AG10803 (cell line): ENCODE measurements around the gene C3AR1.
"Not testable (repeated sequence)": the region's sequence is repeated elsewhere in the genome, so short reads cannot be mapped to it uniquely, and the experiment has no call there.

Source experiments
- DNase-seq: peaks from one replicate; pipeline ENCODE4 v3.0.0; 2010; ENCODE audit warnings: low read depth
- H3K4me3 ChIP-seq: 2 replicates; pipeline ENCODE4 v1.5.1; 2011; ENCODE audit warnings: mild to moderate bottlenecking, low read length, control low read depth
- TF ChIP-seq, protein P1 (sequence below): conservative IDR thresholded peaks from 2 replicates; pipeline ENCODE4 v1.5.1; 2011; ENCODE audit warnings: mild to moderate bottlenecking, low read length, control low read depth, inconsistent platforms

C3AR1 gene

GRCh38 chr12:8088574-8088973 is 22.4 kb upstream of the C3AR1 start:
- DNase-seq, result no peak
- no peak overlapping the region for H3K4me3 ChIP-seq
- TF ChIP-seq, protein P1, sequence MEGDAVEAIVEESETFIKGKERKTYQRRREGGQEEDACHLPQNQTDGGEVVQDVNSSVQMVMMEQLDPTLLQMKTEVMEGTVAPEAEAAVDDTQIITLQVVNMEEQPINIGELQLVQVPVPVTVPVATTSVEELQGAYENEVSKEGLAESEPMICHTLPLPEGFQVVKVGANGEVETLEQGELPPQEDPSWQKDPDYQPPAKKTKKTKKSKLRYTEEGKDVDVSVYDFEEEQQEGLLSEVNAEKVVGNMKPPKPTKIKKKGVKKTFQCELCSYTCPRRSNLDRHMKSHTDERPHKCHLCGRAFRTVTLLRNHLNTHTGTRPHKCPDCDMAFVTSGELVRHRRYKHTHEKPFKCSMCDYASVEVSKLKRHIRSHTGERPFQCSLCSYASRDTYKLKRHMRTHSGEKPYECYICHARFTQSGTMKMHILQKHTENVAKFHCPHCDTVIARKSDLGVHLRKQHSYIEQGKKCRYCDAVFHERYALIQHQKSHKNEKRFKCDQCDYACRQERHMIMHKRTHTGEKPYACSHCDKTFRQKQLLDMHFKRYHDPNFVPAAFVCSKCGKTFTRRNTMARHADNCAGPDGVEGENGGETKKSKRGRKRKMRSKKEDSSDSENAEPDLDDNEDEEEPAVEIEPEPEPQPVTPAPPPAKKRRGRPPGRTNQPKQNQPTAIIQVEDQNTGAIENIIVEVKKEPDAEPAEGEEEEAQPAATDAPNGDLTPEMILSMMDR, result no peak

- no peak overlapping the region for H3K4me3 ChIP-seq
- DNase-seq, result no peak
- TF ChIP-seq, protein P1, result no peak
Observed at GRCh38 chr12:8087666-8088065, 21.5 kb upstream of the C3AR1 start.

DNA sequence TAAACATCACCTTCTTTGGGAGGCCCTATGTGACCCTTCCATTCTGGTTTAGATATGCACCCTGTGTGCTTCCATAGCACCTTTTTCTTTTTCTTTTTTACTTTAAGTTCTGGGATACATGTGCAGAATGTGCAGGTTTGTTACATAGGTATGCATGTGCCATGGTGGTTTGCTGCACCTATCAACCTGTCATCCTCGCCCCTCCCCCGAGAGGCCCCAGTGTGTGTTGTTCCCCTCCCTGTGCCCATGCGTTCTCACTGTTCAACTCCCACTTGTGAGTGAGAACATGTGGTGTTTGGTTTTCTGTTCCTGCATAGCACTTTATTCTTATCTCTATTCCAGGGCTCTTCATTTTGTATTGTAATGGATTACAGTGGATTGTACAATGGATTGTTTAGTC is 18.2 kb upstream of the C3AR1 start:
- DNase-seq, H3K4me3 ChIP-seq: not testable (repeated sequence)

GRCh38 chr12:8082808-8083100 is 16.6 kb upstream of the C3AR1 start:
- TF ChIP-seq, protein P1, result no peak
- DNase-seq, result no peak
- peak overlapping the region; percentile 100 for H3K4me3 ChIP-seq

- TF ChIP-seq, protein P1, result no peak
- no peak for DNase-seq
- H3K4me3 ChIP-seq, result peak overlapping the region; percentile 100
Observed at GRCh38 chr12:8081251-8081920, 15.2 kb upstream of the C3AR1 start.

DNA sequence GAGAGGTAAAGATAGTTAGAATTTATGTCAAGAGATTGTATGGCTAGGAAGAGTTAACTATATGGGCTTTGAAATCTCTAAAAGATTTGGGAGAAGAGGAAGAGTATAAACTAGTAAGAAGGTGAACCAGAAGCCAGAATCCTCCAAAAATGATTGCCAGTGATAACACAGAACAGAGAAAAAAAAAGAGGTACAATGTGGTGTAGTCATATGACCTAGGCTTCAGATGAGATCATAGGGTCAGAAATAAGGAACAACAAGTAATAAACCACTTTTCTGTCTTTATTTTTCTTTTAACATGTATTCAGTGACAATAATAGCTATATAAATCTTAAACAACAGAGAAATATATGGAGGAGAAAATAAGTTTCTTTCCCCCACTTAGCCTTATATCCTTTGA is 14.0 kb upstream of the C3AR1 start:
- TF ChIP-seq, protein P1, result no peak
- no peak for DNase-seq
- no peak overlapping the region for H3K4me3 ChIP-seq

DNA sequence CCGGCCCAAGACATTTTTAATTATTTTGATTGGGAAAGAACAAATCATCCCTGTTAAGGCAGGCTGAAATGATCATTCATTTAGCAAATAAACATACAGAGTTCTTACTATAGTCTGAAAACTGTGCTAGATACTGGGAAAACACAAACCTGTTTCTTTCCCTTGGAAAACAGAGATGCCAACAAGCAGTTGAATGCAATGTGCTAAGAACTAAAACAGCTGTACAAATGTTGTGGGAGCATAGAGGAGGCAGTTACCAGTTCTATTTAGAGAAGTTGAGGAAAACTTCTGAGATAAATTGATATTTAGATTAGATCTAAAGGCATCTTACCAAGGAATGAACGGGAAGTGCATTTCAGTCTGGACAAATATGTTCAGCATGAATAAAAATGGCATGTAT is 12.8 kb upstream of the C3AR1 start:
- DNase-seq, result no peak
- TF ChIP-seq, protein P1, result no peak

GRCh38 chr12:8078398-8078797 is 12.2 kb upstream of the C3AR1 start:
- peak; percentile 72 for DNase-seq
- no peak overlapping the region for H3K4me3 ChIP-seq

More for the DNA sequence above, 12.8 kb upstream of the C3AR1 start:
- H3K4me3 ChIP-seq, result no peak overlapping the region

More at GRCh38 chr12:8078398-8078797, 12.2 kb upstream of the C3AR1 start:
- TF ChIP-seq, protein P1, result peak; percentile 56
